OCI-LY1 (cell line): ENCODE results near the gene RORB.

Experiments used
- EZH2 ChIP-seq: fragments of 200-600 bp; sonication (generic), shearing (Covaris generic); IDR thresholded peaks from 2 replicates; pipeline ENCODE4 v1.8.0; 2017; ENCODE audit warnings: borderline replicate concordance, mixed run types, mild to moderate bottlenecking, antibody characterized with exemption, low read length, moderate library complexity, mixed read lengths
- TF ChIP-seq, protein P1 (sequence below): fragments of 200-600 bp; sonication (generic), shearing (Covaris generic); IDR thresholded peaks from 2 replicates; pipeline ENCODE4 v1.5.1; 2017; ENCODE audit warnings: mild to moderate bottlenecking, antibody characterized with exemption, low read length, moderate library complexity, mixed read lengths

DNA sequence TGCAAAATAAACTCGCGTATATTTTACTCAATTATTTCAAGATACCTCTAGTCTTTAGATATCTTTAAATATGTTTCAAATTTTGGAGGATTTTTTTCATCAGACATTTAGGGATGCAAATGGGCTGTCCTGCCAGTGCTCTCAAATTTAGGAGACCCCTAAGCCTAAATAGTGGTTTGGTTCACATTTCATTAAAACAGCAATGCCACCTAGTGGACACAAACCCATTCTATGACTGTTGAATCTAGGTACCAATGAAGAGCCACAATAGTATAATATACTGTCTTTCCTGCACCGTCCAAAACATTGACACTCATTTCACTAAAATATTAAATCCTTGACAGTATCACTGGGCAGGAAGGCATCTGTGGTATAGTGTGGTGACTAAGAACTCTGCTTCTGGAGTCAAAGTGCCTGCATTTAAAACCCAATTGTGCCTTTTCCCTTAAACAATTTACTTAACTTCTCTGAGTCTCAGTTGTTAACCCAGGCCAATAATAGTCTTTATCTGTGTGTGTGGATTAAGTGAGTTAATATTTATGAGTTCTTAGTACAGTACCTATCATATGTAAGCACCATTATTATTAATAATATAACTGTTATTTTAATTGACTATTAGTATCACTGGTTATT is 148.0 kb downstream of the RORB start:
- TF ChIP-seq, protein P1, sequence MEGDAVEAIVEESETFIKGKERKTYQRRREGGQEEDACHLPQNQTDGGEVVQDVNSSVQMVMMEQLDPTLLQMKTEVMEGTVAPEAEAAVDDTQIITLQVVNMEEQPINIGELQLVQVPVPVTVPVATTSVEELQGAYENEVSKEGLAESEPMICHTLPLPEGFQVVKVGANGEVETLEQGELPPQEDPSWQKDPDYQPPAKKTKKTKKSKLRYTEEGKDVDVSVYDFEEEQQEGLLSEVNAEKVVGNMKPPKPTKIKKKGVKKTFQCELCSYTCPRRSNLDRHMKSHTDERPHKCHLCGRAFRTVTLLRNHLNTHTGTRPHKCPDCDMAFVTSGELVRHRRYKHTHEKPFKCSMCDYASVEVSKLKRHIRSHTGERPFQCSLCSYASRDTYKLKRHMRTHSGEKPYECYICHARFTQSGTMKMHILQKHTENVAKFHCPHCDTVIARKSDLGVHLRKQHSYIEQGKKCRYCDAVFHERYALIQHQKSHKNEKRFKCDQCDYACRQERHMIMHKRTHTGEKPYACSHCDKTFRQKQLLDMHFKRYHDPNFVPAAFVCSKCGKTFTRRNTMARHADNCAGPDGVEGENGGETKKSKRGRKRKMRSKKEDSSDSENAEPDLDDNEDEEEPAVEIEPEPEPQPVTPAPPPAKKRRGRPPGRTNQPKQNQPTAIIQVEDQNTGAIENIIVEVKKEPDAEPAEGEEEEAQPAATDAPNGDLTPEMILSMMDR = peak; percentile 70
- no peak for TF ChIP-seq EZH2
